Breast epithelium (tissue), 3 donors: ENCODE results near the gene UNC80.

ENCODE experiments used
- POLR2A ChIP-seq: fragments of 450-650 bp; IDR thresholded peaks from one replicate; pipeline ENCODE4 v1.6.1; 2016; ENCODE audit warnings: antibody characterized with exemption, mild to moderate bottlenecking, moderate library complexity
- POLR2AphosphoS5 ChIP-seq, 3 donors: sonication (generic); formaldehyde crosslinking; IDR thresholded peaks; one replicate each; pipeline ENCODE4 v1.6.1; 2017; ENCODE audit warnings: antibody characterized with exemption in 3 of 3
- TF ChIP-seq, protein P1 (sequence below), 3 donors: fragments of 450-650 bp; IDR thresholded peaks; one replicate each; pipeline ENCODE4 v1.5.1; 2016 to 2017; ENCODE audit warnings: antibody characterized with exemption in 3 of 3, mild to moderate bottlenecking in 3 of 3, moderate library complexity in 3 of 3

DNA sequence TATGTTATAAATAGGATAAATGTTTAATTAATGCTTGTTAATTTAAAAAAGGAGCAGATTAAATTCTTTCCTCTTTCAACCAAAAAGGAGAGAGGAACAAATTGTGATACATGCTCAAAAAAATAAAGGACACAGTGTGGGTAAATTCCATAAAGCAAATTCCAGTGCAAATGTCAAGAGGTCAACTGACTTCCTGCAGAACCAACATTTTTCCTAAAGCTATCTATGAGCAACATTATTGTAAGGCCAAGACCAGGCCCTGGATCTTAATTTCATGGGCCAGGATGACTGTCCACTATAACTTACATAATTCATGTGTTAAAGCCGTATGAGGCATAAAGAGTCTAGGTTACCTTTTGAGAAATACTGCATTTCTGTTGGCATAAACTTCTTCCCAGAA is 136.9 kb downstream of the UNC80 start:
- TF ChIP-seq, protein P1, sequence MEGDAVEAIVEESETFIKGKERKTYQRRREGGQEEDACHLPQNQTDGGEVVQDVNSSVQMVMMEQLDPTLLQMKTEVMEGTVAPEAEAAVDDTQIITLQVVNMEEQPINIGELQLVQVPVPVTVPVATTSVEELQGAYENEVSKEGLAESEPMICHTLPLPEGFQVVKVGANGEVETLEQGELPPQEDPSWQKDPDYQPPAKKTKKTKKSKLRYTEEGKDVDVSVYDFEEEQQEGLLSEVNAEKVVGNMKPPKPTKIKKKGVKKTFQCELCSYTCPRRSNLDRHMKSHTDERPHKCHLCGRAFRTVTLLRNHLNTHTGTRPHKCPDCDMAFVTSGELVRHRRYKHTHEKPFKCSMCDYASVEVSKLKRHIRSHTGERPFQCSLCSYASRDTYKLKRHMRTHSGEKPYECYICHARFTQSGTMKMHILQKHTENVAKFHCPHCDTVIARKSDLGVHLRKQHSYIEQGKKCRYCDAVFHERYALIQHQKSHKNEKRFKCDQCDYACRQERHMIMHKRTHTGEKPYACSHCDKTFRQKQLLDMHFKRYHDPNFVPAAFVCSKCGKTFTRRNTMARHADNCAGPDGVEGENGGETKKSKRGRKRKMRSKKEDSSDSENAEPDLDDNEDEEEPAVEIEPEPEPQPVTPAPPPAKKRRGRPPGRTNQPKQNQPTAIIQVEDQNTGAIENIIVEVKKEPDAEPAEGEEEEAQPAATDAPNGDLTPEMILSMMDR (IDR thresholded peaks at IDR 0.05): no peak
- TF ChIP-seq POLR2AphosphoS5 (IDR thresholded peaks at IDR 0.05): no peak
- no peak for TF ChIP-seq POLR2A
